Amygdala (tissue), 56 donors: Measurements from ENCODE around the gene GPBAR1.

ENCODE experiments used
- DNase-seq, 56 donors: peaks; one replicate each; lab custom pipeline; 2025; lab: John Stamatoyannopoulos, UW

The GPBAR1 gene

DNA sequence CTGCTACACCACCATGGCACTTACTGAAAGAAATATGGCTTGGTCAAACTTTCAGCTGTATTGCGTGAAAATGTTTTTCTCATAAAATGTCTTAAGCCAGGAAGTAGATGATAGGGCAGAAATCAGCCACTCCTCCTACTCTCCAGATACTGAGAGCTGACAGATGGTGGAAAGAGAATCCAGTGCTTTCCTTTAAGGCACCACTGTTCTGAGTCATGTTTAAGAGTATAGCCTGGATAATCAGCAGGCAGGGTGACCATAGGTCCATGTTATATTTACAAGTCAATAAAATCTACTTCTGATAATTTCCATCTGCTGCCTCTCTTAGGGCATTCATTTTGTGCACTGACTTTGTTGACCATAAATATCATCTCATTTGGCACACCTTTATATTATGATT, 21.9 kb upstream of the GPBAR1 start:
- no peak for DNase-seq

DNA sequence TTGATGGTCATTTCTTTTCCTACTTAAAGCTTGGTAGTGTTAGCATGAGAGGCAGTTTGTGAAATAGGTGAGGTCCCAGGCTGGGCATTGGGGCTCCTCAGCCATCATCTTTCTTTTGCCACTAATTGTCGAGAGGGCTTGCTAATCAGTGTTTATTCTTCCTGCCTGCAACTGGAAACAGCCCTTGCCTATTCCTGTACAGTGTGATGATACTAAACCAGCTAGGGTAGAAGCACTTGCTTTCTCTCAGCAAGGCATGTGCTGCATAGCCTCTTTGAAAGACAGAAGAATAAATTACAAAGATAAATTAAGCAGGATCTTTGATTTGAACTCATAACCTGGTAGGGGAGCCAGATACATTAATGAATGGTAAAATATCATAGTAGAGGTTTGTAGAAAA, 16.6 kb upstream of the GPBAR1 start:
- no peak for DNase-seq

DNA sequence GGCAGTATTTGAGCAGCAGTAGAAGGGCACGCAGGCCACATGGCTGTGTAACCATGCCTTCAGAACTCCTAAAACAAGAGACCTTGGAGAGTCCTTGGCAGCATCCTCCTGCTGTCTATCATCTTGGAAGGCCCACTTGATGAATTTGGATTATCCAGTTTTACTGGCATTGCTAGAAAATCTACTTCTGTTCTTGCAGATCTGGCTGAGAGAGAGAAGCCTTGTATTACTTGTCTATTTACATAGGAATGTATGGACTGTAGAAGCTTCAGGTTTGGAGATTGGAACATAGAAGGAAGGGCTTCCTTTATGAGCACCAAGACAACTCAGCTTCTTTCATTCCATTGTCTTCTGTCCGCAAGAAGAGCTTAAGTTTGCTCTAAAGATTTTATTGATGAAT, 16.1 kb upstream of the GPBAR1 start:
- DNase-seq = no peak

DNA sequence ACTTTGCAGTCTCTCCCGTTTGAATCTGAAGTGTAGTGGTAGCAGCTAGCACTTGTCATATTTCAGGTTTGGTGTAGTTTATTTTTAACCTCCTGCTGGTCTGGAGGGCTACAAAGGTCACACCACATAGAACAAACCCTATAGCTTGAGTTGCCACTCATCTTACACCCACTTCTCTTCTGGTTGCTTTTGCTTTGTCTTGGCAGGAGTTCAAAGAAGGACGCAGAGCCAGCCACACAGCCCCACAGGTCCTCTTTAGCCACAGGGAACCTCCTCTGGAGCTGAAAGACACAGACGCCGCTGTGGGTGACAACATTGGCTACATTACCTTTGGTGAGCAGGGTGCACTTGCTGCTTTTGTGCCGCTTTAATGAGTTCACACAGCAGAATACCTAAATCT, 15.6 kb upstream of the GPBAR1 start:
- DNase-seq = no peak

DNA sequence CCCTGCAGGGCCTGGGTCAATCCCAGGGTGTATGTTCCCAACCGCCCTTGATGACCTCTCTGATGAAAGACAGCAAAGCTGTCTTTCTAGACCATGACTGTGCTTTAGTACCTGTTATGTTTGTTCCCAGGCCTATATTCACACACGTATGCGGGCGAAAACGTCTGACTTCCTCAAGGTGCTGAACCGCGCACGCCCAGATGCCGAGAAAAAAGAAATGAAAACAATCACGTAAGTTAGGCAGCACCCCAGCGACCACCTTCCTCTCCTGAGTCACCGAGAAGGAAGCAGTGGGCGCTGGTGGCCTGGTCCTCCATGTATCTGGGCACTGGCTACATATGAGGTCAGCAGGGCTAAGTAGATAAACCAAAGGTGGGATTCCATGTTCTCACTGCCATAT, 11.1 kb upstream of the GPBAR1 start:
- DNase-seq = no peak

DNA sequence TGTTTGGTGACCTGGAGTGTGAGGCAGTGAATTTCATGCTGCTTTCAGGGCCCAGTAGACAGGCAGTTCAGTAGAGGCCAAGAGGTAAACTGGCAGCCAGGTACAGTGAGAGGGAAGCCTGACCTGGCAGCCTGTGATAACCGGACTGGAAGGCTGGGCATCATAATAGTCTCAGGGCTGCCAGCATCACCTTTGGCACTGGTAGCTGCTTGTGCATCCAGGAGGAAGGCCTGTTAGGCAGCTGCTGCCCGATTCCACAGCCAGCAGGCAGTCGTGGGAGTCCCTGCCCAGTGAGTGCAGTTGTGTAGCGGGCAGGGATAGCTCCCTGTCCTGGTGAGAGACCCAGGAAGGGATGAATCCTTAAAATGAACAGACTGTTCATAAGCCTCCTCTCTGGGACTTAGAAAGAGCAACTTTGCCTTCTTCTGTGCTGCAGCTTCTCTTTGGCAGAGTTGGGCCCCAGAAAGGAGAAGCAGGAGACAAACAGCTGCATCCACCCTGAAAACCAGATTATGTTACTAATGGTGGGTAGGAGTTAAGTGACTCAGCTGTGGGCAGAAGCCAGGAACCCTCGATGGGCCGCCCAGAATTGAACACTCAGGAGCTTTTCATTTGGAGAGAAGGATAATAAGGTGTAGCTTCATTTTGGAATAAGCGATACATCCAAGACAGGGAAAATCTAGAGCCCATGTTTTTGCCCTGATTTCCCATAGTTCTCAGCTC, 8.1 kb upstream of the GPBAR1 start:
- peak in 2 of 56 donors; percentile 8 to 27 for DNase-seq

DNA sequence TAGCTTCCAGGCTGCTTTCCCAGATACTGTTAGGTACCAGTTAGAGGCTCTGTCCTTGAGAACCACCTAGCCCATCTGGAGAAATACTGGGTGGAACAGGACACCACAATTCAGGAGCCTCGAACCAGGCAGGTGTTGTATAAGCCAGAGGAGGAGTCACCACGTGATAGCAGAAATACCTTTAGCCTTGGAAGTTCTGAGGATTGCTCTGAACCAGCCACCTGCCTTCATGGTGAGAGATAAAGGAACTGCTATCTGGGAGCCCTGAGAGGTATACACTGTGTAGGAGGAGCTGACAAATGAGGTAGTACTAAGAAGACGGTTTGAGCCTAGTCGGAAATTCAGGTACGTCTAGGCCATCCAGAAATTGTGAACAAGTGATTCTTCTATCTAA, 7.6 kb upstream of the GPBAR1 start:
- DNase-seq = no peak

DNA sequence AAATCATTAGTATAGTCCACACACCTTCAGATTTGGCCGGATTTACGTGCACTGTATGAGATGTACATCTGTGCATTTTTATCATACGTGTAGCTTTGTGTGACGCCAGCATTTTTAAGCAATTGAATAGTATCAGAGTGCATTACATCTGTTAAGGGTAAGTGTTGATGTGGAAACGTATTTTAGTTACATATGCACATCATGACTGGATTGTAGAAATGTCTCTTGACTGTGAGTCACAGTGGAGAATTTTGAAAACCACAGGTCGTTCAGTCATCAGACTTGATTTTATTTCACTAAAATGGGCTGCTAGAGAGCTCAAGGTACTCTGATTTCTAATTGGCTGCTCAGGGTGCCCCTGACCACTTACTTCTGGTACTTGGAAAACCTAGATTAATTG, 5.4 kb upstream of the GPBAR1 start:
- no peak for DNase-seq

DNA sequence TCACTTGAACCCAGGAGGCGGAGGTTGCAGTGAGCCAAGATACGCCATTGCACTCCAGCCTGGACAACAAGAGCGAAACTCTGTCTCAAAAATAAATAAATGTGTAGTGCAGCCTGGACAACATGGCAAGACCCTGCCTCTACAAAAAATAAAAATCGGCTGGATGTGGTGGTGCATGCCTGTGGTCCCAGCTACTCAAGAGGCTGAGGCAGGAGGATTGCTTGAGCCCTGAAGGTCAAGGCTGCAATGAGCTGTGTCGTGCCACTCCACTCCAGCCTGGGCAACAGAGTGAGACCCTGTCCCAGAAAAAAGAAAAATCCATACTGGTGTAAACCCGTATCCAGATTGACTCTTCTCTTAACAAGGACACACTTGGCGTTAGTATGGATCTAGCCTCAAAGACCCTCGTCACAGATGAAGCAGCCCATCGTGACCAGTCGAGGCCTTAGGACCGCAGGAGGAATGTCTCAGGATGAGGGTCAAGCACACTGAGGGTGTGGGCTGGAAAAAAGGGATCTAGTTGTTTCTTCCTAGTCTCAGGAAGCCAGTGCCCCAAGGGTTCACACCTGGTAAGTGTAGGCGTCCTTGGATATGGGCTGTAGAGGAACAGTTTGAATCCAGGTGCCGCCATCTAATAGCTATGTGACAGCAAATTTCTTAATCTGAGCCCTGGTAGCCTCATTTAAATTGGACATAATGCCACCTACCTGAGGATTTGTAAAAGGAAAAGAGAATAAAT, 4.0 kb upstream of the GPBAR1 start:
- no peak for DNase-seq

DNA sequence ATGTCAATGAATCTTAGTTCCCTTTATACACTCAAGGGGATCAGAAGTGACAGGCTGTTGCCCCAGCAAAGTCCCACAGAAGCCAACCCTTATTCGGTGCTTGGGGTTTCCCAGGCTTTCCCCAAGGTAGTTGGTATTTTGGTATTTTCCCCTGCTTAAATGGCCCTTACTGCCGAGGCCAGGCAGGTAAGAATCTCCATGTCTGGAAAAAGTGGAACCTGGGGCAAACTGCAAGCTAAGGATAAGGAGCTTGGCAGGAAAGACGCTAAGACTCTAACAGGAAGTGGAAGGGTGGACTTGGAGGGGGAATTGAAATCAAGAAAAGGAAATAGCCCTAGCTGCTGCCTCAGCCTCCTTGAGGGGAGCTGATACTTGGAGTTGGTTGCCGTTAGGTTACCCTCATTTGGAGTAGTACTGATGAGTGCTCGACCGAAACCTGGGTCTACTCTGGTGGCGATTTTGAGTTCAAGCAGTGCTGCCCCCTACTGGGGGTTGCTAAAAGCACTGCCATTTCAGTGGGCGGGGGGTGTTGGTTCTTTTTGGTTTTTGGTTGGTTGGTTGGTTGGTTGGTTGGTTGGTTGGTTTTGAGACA, 3.3 kb upstream of the GPBAR1 start:
- DNase-seq = peak in 6 of 56 donors; percentile 9 to 44 (median 28)

DNA sequence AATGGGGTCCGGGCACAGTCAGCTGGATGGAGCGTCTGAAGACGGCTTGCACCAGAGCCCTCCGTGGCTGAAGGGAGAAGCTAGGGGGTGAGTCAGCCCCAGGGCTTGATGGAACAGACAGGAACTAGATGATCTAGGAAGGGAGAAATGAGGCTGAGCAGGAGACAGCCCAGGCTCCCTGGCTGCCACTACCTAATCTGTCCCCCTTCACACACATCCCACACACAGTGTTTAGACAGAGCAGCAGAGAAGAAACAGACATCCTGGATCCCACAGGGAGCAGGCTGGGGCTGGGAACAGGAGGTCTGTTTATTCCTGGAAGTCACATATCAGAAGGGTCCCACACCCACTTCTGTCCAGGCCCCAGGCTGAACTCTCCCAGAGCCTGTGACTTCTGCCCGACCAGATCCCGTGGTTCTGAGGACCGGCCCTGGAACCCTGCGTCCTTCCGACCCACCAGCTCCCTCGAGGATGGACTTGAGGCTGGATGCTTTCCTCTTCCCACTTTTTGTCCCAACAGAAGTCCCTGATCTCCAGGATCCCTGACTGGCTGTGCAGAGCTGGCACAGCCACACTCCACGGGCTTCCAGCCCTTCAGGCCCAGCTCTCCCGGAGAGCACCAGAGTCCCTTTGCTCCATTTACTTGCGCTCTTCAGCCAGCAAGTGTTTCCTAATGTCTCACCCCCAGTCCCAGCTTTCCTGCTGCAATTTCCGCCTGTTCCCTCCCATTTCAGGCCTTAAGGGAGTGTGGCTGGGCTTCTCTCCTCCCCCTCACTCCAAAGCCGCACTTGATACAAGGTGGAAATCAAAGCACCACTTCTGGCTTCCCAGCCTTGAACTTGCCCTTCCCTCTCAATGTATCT, 1.5 kb upstream of the GPBAR1 start:
- DNase-seq = peak in 2 of 56 donors; percentile 9 to 19

DNA sequence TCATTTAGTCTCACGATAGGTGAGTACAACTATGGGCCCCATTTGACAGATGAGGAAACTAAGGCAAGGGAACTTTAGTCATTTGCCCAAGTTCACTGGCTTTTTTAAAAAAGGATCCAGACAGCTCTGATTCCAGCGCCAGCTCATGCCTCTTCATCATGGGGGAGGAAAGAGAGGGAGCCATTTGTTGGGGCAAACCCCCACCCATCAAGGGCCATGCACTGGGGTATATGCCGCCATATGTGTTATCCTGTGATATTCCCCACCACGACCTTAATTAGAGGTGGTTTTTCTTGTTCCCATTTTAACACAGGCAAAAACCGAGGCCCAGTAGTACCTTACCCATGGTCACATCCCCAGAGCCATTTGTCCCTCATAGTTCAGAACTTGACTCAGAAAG, 649 bp upstream of the GPBAR1 start:
- DNase-seq = no peak

DNA sequence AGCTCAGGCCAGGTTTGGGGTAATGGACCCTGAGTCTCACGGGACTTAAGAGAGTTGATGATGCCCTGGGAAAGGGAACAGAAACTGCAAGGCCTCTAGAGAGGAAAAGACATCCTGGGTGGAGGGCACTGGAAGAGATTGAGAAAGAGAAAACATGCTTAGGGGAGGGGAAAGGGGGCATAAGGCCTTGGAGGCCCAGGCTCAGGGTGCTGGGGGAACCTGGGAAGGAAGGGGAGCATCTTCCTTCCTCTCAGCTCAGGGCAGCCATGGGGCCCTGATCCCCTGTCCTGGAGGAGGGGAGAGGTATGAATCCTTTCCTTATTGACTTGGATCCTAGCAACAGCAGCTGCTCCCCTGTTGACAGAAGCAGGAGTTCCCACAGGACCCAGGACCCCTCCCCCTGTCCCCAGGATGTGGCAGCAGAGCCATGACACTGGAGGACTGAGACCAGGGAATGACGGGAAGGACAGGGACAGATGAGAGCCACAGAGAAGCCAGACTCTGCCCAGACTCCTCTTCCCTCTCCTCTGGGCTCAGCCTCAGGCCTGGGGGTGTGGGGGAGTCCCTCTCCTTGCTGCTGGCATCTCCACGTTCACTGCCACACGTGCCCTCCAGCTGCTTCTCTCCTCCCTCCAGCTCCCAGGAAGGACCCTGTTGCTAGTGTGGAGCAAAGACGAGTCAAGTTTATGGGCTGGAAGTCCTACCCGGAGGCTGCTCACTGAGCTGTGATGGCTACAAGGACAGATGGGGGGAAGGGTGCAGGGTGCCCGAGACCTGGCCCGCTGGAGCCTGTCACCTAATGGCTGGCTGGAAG, 815 bp downstream of the GPBAR1 start:
- no peak for DNase-seq

DNA sequence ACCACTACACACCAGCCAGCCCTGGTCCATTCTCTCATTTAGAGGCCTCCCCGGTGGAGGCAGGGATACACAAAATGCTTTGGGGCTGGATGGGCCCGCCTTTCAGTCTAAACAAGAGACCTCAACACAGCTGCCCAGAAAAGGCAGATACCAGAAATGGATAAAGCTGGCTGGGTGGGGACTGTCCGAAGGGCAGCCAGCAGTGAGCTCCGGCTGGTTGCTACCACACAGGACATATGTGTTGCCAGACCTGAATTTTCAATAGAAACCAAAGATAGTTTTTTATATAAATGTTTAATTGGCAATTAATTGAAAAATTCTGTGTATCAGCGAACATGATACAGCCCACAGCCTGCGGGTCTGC, 1.4 kb downstream of the GPBAR1 start:
- no peak for DNase-seq

DNA sequence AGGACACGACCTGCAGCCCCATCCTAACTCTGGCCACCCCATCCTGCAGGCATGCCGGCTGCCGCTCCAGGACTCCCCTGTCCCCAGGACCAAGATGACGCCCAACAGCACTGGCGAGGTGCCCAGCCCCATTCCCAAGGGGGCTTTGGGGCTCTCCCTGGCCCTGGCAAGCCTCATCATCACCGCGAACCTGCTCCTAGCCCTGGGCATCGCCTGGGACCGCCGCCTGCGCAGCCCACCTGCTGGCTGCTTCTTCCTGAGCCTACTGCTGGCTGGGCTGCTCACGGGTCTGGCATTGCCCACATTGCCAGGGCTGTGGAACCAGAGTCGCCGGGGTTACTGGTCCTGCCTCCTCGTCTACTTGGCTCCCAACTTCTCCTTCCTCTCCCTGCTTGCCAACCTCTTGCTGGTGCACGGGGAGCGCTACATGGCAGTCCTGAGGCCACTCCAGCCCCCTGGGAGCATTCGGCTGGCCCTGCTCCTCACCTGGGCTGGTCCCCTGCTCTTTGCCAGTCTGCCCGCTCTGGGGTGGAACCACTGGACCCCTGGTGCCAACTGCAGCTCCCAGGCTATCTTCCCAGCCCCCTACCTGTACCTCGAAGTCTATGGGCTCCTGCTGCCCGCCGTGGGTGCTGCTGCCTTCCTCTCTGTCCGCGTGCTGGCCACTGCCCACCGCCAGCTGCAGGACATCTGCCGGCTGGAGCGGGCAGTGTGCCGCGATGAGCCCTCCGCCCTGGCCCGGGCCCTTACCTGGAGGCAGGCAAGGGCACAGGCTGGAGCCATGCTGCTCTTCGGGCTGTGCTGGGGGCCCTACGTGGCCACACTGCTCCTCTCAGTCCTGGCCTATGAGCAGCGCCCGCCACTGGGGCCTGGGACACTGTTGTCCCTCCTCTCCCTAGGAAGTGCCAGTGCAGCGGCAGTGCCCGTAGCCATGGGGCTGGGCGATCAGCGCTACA, 2.1 kb downstream of the GPBAR1 start:
- DNase-seq = no peak

DNA sequence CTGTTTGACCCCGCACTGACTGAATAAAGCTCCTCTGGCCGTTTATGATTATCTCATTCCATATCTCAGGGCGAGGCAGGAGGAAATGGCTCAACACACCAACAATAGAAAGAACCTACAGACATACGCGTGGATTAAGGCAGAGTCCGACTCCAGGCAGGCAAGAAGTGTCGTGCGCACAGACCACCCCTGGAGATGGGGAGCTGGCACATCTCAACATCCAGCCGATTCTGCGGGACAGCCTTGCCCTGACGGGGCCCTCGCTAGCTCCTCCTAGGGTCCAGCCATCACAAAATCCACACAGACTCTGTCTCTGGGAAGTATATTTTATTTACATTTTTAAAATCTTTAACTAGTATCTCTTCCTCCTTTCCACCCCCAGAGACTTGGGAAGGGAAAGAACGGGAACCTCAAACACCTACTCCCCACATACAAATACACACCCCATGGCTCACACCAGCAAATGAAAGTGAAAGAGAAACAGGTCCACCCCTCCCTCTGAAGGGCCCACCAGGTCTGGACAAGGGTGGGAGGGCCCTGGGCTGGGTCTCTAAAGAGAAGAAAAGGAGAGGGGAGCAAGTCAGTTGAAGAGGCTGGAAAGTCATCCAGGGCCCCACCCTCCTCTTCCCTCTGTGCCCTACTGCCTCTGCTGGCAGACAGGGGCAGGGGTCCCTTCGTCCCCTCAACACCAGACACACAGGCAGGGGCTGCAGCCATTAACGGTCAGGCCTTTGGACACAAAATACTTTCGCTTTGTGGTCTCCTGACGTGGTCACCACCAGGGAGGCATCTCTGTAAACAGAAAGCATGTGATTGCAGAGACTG, 3.2 kb downstream of the GPBAR1 start:
- no peak for DNase-seq

DNA sequence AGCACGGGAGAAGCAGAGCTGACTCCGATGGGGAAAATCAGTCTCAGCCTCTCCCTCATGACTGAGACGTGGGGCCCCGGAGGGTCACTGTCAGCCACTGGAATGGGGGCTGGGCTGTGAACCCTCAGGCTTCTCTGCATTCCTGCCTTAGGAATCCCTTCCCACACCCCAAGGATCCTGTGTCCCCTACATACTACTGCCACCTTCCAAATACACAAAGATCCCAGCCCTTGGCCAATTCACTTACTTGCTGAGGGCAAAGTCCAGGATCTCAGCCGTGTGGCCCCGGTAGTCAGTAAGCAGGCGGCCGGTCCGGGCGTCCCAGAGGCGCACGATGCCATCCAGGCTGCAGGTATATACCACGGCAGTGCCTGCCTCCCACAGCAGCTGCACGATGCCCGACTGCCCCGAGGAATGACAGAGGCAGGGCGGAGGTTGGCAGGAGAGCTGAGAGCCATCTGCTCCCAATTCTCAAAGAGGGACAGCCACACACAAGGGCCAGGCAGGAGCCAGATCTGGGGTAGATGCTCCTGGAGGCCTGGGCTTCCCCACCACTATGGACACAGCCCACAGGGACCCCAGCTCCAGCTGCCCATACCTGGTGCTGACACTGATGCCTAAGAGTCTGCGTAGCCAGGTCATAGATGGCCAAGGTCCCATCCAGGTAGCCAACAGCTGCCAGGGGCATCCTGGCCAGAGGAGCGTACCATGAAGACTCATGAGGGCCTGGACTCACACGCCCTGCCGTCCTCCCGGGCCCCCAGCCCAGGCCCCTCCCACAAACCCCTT, 4.2 kb downstream of the GPBAR1 start:
- DNase-seq = no peak
